Central memory CD8-positive, alpha-beta T cell (primary cell): ENCODE data around the gene TMEM143.

ENCODE experiments used
- ATAC-seq: fragments of 150-1000 bp; cut with Tn5 transposase; replicated peaks from 2 replicates; pipeline ENCODE4 v1.10.0; 2022; ENCODE audit warnings: mild to moderate bottlenecking, moderate FRiP score, moderate number of reproducible peaks; ENCODE audit not compliant: poor library complexity, severe bottlenecking; ENCODE audit errors: extremely low read depth
- DNase-seq, 2 donors: peaks; one replicate each; pipeline ENCODE4 v3.0.0; 2021; ENCODE audit warnings: low spot score in 2 of 2
- H3K27ac Mint-ChIP-seq: one replicate; pipeline ENCODE4 v1.8.0; 2022; ENCODE audit warnings: low read depth, mild to moderate bottlenecking, moderate library complexity, mixed read lengths
- H3K27me3 Mint-ChIP-seq: one replicate; pipeline ENCODE4 v1.8.0; 2022; ENCODE audit warnings: mixed read lengths
- H3K36me3 Mint-ChIP-seq: one replicate; pipeline ENCODE4 v1.8.0; 2022; ENCODE audit warnings: mild to moderate bottlenecking, moderate library complexity, mixed read lengths; ENCODE audit not compliant: insufficient read depth
- H3K4me1 Mint-ChIP-seq: one replicate; pipeline ENCODE4 v1.8.0; 2022; ENCODE audit warnings: mixed read lengths
- H3K4me3 Mint-ChIP-seq: one replicate; pipeline ENCODE4 v1.8.0; 2022; ENCODE audit warnings: mild to moderate bottlenecking, moderate library complexity, mixed read lengths
- H3K9me3 Mint-ChIP-seq: one replicate; pipeline ENCODE4 v1.8.0; 2022; ENCODE audit warnings: mixed read lengths

TMEM143 gene

DNA sequence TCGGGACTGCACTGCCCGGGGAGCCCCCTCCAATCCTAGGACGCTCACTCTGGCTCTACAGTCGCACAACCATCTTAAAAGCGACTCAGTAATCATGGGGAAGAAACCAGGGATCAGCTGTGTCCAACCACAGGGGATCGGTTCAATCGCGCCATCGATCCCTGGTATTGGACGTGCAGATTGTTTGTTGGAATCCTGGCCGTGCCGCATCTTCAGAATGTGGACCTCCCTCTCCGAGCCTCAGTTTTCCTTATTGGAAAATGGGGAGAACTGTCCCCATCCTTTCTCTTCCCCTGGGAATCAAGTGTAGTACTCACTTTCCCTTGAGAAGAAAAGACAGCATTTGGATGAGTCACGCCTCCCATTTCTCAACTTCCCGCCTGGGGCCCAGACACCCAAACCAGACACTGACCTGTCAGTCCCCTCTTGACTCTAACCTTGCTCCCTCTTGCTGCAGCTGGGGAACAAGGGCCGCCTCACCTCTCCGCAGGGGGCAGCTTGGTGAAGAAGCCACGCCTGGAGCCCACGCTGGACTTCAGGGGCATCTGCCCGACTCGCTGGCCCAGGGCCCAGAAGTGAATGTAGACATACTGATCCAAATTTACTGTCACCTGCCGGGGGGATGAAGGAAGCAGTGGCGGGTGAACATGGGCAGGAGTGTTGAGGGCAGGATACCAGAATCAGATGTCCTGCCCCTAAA, 20.7 kb downstream of the TMEM143 start:
- no peak for ATAC-seq
- H3K27me3 Mint-ChIP-seq: no peaks in the 10 kb centered on the region

DNA sequence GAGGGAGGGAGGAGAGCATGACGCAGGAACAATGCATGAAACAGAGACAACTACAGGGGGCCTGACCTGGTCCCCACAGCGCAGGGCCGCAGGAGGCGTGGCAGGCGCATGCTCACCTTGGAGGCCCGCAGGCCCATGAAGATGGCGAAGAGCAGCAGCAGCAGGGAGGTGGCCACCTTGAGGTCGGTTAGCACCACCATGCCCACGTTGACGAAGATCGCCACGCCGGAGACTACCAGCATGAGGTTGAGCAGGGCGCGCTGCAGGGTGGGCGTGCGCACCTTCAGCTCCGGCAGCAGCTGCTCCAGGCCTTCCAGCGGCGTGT, 21.4 kb downstream of the TMEM143 start:
- H3K27ac Mint-ChIP-seq: no peak overlapping the region
- H3K9me3 Mint-ChIP-seq: no peaks in the 10 kb centered on the region
- peaks cover 2% of the 10 kb centered on the region for H3K36me3 Mint-ChIP-seq
- no peaks in the 10 kb centered on the region for H3K27me3 Mint-ChIP-seq
- H3K4me1 Mint-ChIP-seq: no peaks in the 10 kb centered on the region
- DNase-seq (no peak), ATAC-seq (no peak)
- H3K4me3 Mint-ChIP-seq: no peak overlapping the region

More for the DNA sequence above, 20.7 kb downstream of the TMEM143 start:
- Mint-ChIP-seq H3K27ac (no peak overlapping the region), H3K4me3 (no peak overlapping the region), H3K4me1 (no peaks in the 10 kb centered on the region), H3K36me3 (peaks cover 2% of the 10 kb centered on the region), H3K9me3 (no peaks in the 10 kb centered on the region)
- no peak for DNase-seq

DNA sequence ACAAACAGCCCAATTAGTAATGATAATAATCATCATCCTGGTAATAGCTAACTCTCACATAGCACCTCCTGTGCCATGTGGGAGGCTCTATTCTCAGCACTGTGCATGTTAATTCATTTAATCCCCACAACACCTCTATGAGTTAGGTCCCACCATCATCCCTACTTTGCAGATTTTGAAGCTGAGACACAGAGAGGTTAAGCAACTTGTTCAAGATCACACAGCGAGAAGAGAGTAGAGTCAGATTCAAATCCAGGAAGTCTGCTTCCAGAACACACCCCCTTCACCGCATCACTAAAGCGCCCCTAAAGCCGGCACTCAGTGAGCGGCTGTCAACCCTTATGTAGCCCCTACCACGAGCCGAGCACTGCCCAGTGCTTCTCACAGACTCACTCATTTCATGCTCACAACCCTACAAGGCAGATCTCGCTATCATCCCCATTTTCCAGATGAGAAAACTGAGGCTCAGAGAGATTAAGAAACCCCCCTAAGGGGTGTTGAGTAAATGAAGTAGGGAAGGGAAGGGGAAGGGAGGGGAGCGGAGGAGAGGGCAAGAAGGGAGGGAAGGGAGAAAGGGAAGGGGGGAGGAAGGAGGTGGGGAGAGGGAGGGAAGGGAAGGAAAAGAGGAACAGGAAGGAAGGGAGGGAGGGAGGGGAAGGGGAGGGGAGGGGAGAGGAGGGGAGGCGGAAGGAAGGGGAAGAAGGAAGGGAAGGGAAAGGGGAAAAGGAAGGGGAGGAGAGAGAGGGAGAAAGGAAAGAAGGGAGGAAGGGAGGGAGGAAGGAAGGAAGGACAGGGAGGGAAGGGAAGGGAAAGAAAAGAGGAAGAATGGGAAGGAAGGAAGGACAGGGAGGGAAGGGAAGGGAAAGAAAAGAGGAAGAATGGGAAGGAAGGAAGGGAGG, 22.0 kb downstream of the TMEM143 start:
- no peak overlapping the region for H3K27ac Mint-ChIP-seq
- peaks cover 2% of the 10 kb centered on the region for H3K36me3 Mint-ChIP-seq
- H3K4me1 Mint-ChIP-seq: no peaks in the 10 kb centered on the region
- DNase-seq (no peak), ATAC-seq (no peak)
- no peak overlapping the region for H3K4me3 Mint-ChIP-seq
- H3K27me3 Mint-ChIP-seq: no peaks in the 10 kb centered on the region
- H3K9me3 Mint-ChIP-seq: no peaks in the 10 kb centered on the region

GRCh38 chr19:48340995-48341394, 22.7 kb downstream of the TMEM143 start:
- Mint-ChIP-seq H3K27me3 (no peaks in the 10 kb centered on the region), H3K4me1 (no peaks in the 10 kb centered on the region), H3K4me3 (no peak overlapping the region), H3K27ac (no peak overlapping the region), H3K9me3 (no peaks in the 10 kb centered on the region), H3K36me3 (peaks cover 2% of the 10 kb centered on the region)
- ATAC-seq (no peak), DNase-seq (no peak)

- Mint-ChIP-seq H3K4me1 (peaks cover 12% of the 10 kb centered on the region), H3K36me3 (peaks cover 2% of the 10 kb centered on the region), H3K27ac (peak overlapping the region; percentile 73), H3K9me3 (no peaks in the 10 kb centered on the region), H3K27me3 (no peaks in the 10 kb centered on the region), H3K4me3 (no peak overlapping the region)
- ATAC-seq (no peak), DNase-seq (no peak)
Measured at GRCh38 chr19:48338802-48339503, 24.8 kb downstream of the TMEM143 start.

GRCh38 chr19:48338253-48338755, 25.4 kb downstream of the TMEM143 start:
- Mint-ChIP-seq H3K4me1 (peaks cover 16% of the 10 kb centered on the region), H3K4me3 (no peak overlapping the region)

DNA sequence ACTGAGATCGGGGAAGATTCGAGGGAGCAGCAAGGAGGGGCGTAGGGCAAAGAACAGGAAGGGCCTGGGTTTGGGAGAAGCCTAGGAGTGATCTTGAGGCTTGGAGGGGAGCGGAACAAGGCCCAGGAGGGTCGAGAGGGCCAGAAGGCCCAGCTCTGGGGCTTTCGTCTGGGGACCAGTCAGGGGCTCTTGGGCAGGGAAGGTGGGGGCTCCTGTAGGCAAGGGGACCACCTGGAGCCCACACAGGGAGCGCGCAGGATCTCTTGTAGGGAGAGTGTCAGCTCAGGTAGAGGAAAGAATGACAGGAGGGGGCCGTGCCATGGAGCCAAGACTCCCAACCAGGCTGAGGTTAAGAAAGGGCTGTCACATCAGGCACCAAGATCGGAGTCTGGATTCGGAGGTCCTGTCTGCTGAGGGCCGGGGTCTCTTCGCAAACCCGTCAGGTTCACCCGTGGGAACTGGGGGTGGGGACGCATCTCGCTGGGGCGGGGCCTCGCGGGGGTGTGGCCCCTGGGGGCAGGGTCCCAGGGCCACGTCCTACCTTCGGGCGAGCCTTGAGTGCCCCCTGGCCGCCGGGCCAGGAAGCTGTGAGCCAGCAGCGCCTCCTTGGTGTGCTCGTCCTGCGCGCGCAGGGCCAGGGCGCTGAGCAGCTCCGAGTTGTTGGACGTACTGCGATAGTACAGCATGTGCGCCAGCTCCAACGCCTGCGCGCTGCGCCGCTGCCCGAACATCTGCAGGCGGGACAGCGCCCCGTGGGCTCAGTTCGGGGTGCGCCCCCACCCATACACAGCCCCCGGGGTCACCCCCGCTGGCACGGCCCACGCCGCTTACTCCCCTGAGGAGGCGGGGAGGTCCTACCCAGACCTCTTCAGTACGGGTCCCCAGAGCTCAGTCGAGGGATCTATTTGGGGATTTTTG, 30.0 kb downstream of the TMEM143 start:
- ATAC-seq (peak; percentile 69), DNase-seq (peak; percentile 81 to 88)
- peak overlapping the region; percentile 96 for H3K27ac Mint-ChIP-seq
- peak overlapping the region; percentile 99 for H3K4me3 Mint-ChIP-seq
- no peaks in the 10 kb centered on the region for H3K27me3 Mint-ChIP-seq
- H3K36me3 Mint-ChIP-seq: peaks cover 37% of the 10 kb centered on the region
- no peaks in the 10 kb centered on the region for H3K9me3 Mint-ChIP-seq
- H3K4me1 Mint-ChIP-seq: peaks cover 53% of the 10 kb centered on the region

More at GRCh38 chr19:48338253-48338755, 25.4 kb downstream of the TMEM143 start:
- no peak for DNase-seq
- no peaks in the 10 kb centered on the region for H3K27me3 Mint-ChIP-seq
- H3K27ac Mint-ChIP-seq: peak overlapping the region; percentile 73
- no peak for ATAC-seq
- H3K9me3 Mint-ChIP-seq: no peaks in the 10 kb centered on the region
- H3K36me3 Mint-ChIP-seq: peaks cover 7% of the 10 kb centered on the region

DNA sequence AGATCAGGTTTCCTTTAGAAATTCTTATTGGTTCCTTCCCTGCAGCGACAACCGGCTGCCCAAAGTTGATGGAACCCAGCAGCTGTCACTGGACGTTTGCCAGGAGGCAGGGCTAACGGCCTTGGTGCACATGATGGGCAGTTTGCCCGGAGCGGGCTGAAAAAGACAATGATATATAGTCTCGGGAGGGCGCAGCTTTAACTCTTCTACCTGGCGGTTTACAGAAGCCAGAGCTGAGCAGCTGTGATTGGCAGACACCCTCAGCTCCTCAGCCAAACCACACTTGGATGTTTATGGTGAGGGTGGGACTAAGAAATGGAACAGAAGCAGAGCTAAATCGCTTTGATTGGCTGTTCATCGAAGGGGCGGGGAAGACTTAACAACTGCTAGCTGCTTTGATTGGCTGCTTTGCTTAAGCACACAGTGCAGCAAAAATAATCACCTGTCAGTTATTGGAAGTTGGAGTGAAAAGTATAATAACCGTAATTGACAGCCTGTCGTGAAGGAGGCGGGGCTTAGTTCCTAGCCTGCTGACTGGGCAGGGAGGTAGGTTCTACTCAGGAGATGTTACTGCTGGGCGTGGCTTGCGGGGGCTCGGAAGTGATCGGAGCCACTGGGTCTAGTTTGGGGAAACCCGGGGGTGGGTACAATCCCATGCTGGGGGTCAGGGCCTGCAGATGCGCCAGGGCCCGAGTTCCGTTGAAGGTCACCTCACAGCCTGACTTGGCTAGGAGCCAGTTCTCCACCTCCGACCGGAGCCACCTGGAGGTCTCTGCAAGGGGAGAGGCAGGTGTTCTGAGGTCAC, 30.9 kb downstream of the TMEM143 start:
- Mint-ChIP-seq H3K9me3 (no peaks in the 10 kb centered on the region), H3K27ac (peak overlapping the region; percentile 96), H3K27me3 (no peaks in the 10 kb centered on the region), H3K4me3 (peak overlapping the region; percentile 99), H3K36me3 (peaks cover 43% of the 10 kb centered on the region), H3K4me1 (peaks cover 58% of the 10 kb centered on the region)
- ATAC-seq (peak; percentile 73), DNase-seq (peak; percentile 83 to 95)

GRCh38 chr19:48332351-48332661, 31.4 kb downstream of the TMEM143 start:
- ATAC-seq (no peak), DNase-seq (no peak)
- Mint-ChIP-seq H3K4me1 (peaks cover 62% of the 10 kb centered on the region), H3K27ac (peak overlapping the region; percentile 96), H3K27me3 (no peaks in the 10 kb centered on the region), H3K4me3 (peak overlapping the region; percentile 99), H3K9me3 (no peaks in the 10 kb centered on the region), H3K36me3 (peaks cover 46% of the 10 kb centered on the region)

DNA sequence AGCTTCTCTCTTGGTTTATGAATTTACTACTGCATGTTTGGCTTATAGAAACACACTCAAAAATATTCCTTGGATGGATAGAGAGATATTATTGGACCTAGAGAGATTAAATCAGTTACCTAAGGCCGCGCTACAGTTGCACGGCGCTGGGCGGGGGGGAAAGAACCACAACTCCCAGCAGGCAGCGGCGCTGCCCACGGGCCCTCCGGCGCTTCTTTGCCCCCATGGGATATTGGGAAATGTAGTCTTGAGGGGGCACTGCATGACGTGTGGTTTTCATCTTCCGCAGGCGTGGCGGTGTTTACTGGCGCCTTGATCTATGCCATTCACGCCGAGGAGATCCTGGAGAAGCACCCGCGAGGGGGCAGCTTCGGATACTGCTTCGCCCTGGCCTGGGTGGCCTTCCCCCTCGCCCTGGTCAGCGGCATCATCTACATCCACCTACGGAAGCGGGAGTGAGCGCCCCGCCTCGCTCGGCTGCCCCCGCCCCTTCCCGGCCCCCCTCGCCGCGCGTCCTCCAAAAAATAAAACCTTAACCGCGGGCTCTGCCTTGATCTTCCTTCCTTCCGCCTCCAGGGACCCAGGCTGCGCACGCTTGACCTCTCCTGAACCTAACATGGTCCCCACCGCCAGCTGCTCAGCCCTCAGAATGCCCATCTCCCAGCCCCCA, 33.6 kb downstream of the TMEM143 start:
- H3K36me3 Mint-ChIP-seq: peaks cover 56% of the 10 kb centered on the region
- peak overlapping the region; percentile 99 for H3K4me3 Mint-ChIP-seq
- DNase-seq (peak; percentile 66 to 83), ATAC-seq (peak; percentile 35)
- no peaks in the 10 kb centered on the region for H3K27me3 Mint-ChIP-seq
- H3K9me3 Mint-ChIP-seq: no peaks in the 10 kb centered on the region
- H3K4me1 Mint-ChIP-seq: peaks cover 81% of the 10 kb centered on the region
- H3K27ac Mint-ChIP-seq: peak overlapping the region; percentile 94
